ENCODE data around the gene MAP4K5.

The MAP4K5 gene

GRCh38 chr14:50476134-50476533 is 56.2 kb downstream of the MAP4K5 start:
- DNase-seq (ENCODE audit: low read depth, low spot score): no peak

GRCh38 chr14:50475460-50475859 is 56.9 kb downstream of the MAP4K5 start:
- DNase-seq (ENCODE audit: low read depth, low spot score): no peak

GRCh38 chr14:50471838-50472465 is 60.4 kb downstream of the MAP4K5 start:
- DNase-seq (ENCODE audit: low read depth, low spot score): no peak

- DNase-seq (ENCODE audit: low read depth, low spot score): no peak
Observed at GRCh38 chr14:50469982-50470381, 62.4 kb downstream of the MAP4K5 start.

- DNase-seq (ENCODE audit: low read depth, low spot score): no peak
Observed at GRCh38 chr14:50462111-50462510, 70.3 kb downstream of the MAP4K5 start.

GRCh38 chr14:50453869-50454268 is 78.5 kb downstream of the MAP4K5 start:
- DNase-seq (ENCODE audit: low read depth, low spot score): no peak

GRCh38 chr14:50452979-50453705 is 79.2 kb downstream of the MAP4K5 start:
- no peak for DNase-seq (ENCODE audit: low read depth, low spot score)

GRCh38 chr14:50452296-50452695 is 80.1 kb downstream of the MAP4K5 start:
- DNase-seq (ENCODE audit: low read depth, low spot score): no peak

- no peak for DNase-seq (ENCODE audit: low read depth, low spot score)
Observed at GRCh38 chr14:50451854-50452253, 80.5 kb downstream of the MAP4K5 start.

- DNase-seq (ENCODE audit: low read depth, low spot score): no peak
Observed at GRCh38 chr14:50447461-50447860, 84.9 kb downstream of the MAP4K5 start.

- no peak for DNase-seq (ENCODE audit: low read depth, low spot score)
Observed at GRCh38 chr14:50434528-50434927, 97.8 kb downstream of the MAP4K5 start.

GRCh38 chr14:50432131-50432530 is 100.2 kb downstream of the MAP4K5 start:
- DNase-seq (ENCODE audit: low read depth, low spot score): no peak

GRCh38 chr14:50425816-50426215 is 106.6 kb downstream of the MAP4K5 start:
- no peak for DNase-seq (ENCODE audit: low read depth, low spot score)

GRCh38 chr14:50425105-50425504 is 107.3 kb downstream of the MAP4K5 start:
- DNase-seq (ENCODE audit: low read depth, low spot score): no peak

GRCh38 chr14:50423529-50423928 is 108.8 kb downstream of the MAP4K5 start:
- DNase-seq (ENCODE audit: low read depth, low spot score): no peak

GRCh38 chr14:50421499-50421898 is 110.9 kb downstream of the MAP4K5 start:
- DNase-seq (ENCODE audit: low read depth, low spot score): no peak

- DNase-seq (ENCODE audit: low read depth, low spot score): no peak
Observed at GRCh38 chr14:50417853-50418252, 114.5 kb downstream of the MAP4K5 start.

GRCh38 chr14:50410921-50411320 is 121.4 kb downstream of the MAP4K5 start:
- no peak for DNase-seq (ENCODE audit: low read depth, low spot score)

- DNase-seq (ENCODE audit: low read depth, low spot score): no peak
Observed at GRCh38 chr14:50410071-50410470, 122.3 kb downstream of the MAP4K5 start.

- no peak for DNase-seq (ENCODE audit: low read depth, low spot score)
Observed at GRCh38 chr14:50407111-50407812, 125.1 kb downstream of the MAP4K5 start.

- no peak for DNase-seq (ENCODE audit: low read depth, low spot score)
Observed at GRCh38 chr14:50403419-50403818, 128.9 kb downstream of the MAP4K5 start.

- DNase-seq (ENCODE audit: low read depth, low spot score): no peak
Observed at GRCh38 chr14:50402965-50403364, 129.4 kb downstream of the MAP4K5 start.

GRCh38 chr14:50400461-50400860 is 131.9 kb downstream of the MAP4K5 start:
- no peak for DNase-seq (ENCODE audit: low read depth, low spot score)

All from iPS DF 19.7 (cell line).